DND-41 (cell line): Measurements from ENCODE around the gene USP13.

Experiments used
- ATAC-seq: fragments of 200-7000 bp; cut with Tn5 transposase; 3 replicates; pipeline ENCODE4 v1.9.1; 2021; ENCODE audit warnings: low read depth; ENCODE audit not compliant: insufficient read depth
- DNase-seq: peaks from one replicate; pipeline ENCODE4 v3.0.0-alpha.2; 2020
- H2AFZ ChIP-seq: 2 replicates; pipeline ENCODE4 v1.6.0; 2012; ENCODE audit warnings: low read depth, low read length
- H3K27ac ChIP-seq: 2 replicates; pipeline ENCODE4 v1.5.1; 2012; ENCODE audit warnings: low read length, inconsistent platforms
- H3K27me3 ChIP-seq: fragments of 200-600 bp; sonication (generic); 2 replicates; pipeline ENCODE4 v1.6.0; 2012; ENCODE audit warnings: low read length, mild to moderate bottlenecking, inconsistent platforms; ENCODE audit not compliant: insufficient read depth, poor library complexity
- H3K36me3 ChIP-seq: 2 replicates; pipeline ENCODE4 v1.5.1; 2012; ENCODE audit warnings: low read length, inconsistent platforms; ENCODE audit not compliant: insufficient read depth
- H3K4me1 ChIP-seq: 2 replicates; pipeline ENCODE4 v1.5.1; 2012; ENCODE audit warnings: mild to moderate bottlenecking, low read length; ENCODE audit not compliant: insufficient read depth
- H3K4me2 ChIP-seq: 2 replicates; pipeline ENCODE4 v1.6.0; 2012; ENCODE audit warnings: mild to moderate bottlenecking, moderate library complexity, low read length, inconsistent platforms; ENCODE audit not compliant: insufficient read depth
- H3K4me3 ChIP-seq, 2 experiments: fragments of 200-600 bp in 1 of 2; shearing (Covaris generic) in 1 of 2; 2 replicates each; pipeline ENCODE4 v1.5.1; 2012 to 2016; ENCODE audit warnings: inconsistent platforms in 2 of 2, low read length in 2 of 2, mild to moderate bottlenecking in 2 of 2, low read depth in 1 of 2, moderate library complexity in 1 of 2
- H3K79me2 ChIP-seq: 2 replicates; pipeline ENCODE4 v1.6.0; 2012; ENCODE audit warnings: low read length, inconsistent platforms; ENCODE audit not compliant: insufficient read depth
- H3K9ac ChIP-seq: 2 replicates; pipeline ENCODE4 v1.6.0; 2012; ENCODE audit warnings: low read depth, mild to moderate bottlenecking, inconsistent platforms, low read length, moderate library complexity
- H3K9me3 ChIP-seq: 2 replicates; pipeline ENCODE4 v1.5.1; 2012; ENCODE audit warnings: low read length, moderate library complexity, mild to moderate bottlenecking, inconsistent platforms; ENCODE audit not compliant: insufficient read depth, severe bottlenecking
- H4K20me1 ChIP-seq: 2 replicates; pipeline ENCODE4 v1.6.0; 2012; ENCODE audit warnings: low read length; ENCODE audit not compliant: insufficient read depth
- EZH2 ChIP-seq: IDR thresholded peaks from 3 replicates; pipeline ENCODE4 v1.6.1; 2012; ENCODE audit warnings: borderline replicate concordance, low read depth, mild to moderate bottlenecking, moderate library complexity, low read length, inconsistent platforms; ENCODE audit not compliant: severe bottlenecking
- TF ChIP-seq, protein P1 (sequence below): IDR thresholded peaks from 2 replicates; pipeline ENCODE4 v1.5.1; 2012; ENCODE audit warnings: borderline replicate concordance, low read length, moderate library complexity, mild to moderate bottlenecking; ENCODE audit not compliant: poor library complexity, severe bottlenecking; ENCODE audit errors: extremely low read depth

The USP13 gene

DNA sequence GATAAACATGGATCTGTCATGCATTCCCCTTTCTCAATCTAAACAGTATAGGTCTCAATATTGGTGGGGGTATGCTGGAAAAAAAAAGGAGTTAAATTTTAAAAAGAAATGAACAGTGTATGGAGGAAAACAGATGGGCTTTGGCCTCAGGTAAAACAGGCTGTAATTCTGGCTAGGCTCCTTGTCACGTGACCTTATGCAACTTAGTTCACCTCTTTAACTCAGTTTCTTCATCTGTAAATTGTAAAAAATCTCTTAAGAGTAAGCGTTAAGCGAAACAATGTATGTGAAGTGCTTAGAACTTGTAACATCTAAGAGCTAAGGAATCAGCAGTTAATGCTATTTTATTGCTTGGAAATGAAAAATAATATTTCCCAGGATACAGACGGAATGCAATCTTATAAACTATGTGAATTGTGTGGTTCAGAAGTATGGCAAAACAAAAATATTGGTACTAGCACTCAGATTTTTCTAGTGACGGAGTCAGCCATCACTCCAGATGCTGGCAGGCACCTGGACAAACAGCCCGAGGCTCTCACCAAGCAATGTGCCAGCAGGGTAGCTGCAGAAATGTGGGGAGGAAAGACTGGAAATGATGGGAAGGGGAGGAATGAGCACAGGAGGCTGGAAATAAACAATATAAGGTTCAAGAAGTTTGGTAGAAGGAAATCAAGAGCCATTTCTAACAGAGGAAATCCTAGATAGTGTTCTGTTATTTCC is 172.8 kb downstream of the USP13 start:
- no peak for DNase-seq
- H3K4me3 ChIP-seq: no peak overlapping the region
- no peak overlapping the region for H2AFZ ChIP-seq

DNA sequence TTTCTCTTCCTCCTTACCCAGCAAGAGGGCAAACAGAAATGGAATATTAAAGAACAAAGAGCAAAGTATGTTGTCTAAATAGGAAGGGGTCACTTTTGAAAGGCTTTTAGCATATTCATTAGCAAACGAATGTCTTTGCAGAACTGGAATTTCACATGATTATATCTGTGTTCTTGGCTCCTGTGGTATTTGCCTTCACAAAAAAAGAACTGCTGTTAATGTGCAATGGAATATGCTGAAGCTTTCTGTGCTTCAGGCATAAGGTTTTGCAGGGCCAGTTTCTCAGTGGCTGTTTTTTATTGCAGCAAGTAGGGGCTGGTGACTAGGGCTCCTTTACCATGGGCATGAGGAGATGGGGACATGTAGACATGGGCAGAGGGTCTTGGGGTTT is 173.4 kb downstream of the USP13 start:
- Histone ChIP-seq H4K20me1 (no peaks in the 10 kb centered on the region), H3K27ac (no peak overlapping the region), H3K79me2 (no peaks in the 10 kb centered on the region), H3K4me1 (no peaks in the 10 kb centered on the region), H3K9me3 (no peaks in the 10 kb centered on the region), H3K36me3 (peaks cover 58% of the 10 kb centered on the region), H3K4me2 (no peak overlapping the region), H2AFZ (no peak overlapping the region), H3K9ac (no peak overlapping the region), H3K27me3 (no peaks in the 10 kb centered on the region), H3K4me3 (no peak overlapping the region)
- DNase-seq (no peak), ATAC-seq (no peak)
- TF ChIP-seq, protein P1, sequence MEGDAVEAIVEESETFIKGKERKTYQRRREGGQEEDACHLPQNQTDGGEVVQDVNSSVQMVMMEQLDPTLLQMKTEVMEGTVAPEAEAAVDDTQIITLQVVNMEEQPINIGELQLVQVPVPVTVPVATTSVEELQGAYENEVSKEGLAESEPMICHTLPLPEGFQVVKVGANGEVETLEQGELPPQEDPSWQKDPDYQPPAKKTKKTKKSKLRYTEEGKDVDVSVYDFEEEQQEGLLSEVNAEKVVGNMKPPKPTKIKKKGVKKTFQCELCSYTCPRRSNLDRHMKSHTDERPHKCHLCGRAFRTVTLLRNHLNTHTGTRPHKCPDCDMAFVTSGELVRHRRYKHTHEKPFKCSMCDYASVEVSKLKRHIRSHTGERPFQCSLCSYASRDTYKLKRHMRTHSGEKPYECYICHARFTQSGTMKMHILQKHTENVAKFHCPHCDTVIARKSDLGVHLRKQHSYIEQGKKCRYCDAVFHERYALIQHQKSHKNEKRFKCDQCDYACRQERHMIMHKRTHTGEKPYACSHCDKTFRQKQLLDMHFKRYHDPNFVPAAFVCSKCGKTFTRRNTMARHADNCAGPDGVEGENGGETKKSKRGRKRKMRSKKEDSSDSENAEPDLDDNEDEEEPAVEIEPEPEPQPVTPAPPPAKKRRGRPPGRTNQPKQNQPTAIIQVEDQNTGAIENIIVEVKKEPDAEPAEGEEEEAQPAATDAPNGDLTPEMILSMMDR: no peak
- TF ChIP-seq EZH2: no peak

More for the DNA sequence above, 172.8 kb downstream of the USP13 start:
- Histone ChIP-seq H4K20me1 (no peaks in the 10 kb centered on the region), H3K4me2 (no peak overlapping the region), H3K36me3 (peaks cover 60% of the 10 kb centered on the region), H3K27me3 (no peaks in the 10 kb centered on the region), H3K9ac (no peak overlapping the region), H3K9me3 (no peaks in the 10 kb centered on the region), H3K79me2 (no peaks in the 10 kb centered on the region), H3K4me1 (no peaks in the 10 kb centered on the region), H3K27ac (no peak overlapping the region)
- no peak for TF ChIP-seq EZH2
- TF ChIP-seq, protein P1: no peak
- ATAC-seq: no peak

DNA sequence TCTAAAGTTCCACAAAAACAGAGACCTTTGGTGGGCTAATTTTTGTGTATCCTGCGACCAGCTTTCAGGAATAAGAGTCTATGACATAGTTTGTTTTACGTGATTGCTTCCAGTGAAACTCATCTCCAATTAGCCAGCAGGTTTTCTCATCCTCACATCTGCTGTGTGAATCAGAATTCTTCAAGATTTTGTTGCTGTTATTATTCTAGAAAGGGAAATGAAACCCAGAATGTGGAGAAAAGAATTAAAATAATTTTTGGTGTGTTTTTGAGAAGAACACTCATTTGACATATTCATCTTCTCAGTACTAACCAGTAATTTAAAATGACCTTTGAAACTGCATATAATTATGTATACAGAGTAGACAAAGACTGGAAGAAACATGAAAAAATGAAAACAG is 175.9 kb downstream of the USP13 start:
- TF ChIP-seq, protein P1: no peak
- no peak for TF ChIP-seq EZH2
- ATAC-seq (no peak), DNase-seq (no peak)
- H3K9ac ChIP-seq: no peak overlapping the region
- H3K4me2 ChIP-seq: no peak overlapping the region
- H3K36me3 ChIP-seq: peaks cover 63% of the 10 kb centered on the region
- H2AFZ ChIP-seq: no peak overlapping the region
- no peak overlapping the region for H3K4me3 ChIP-seq
- no peaks in the 10 kb centered on the region for H3K4me1 ChIP-seq
- no peaks in the 10 kb centered on the region for H3K27me3 ChIP-seq
- no peak overlapping the region for H3K27ac ChIP-seq
- H3K79me2 ChIP-seq: no peaks in the 10 kb centered on the region
- no peaks in the 10 kb centered on the region for H4K20me1 ChIP-seq
- no peaks in the 10 kb centered on the region for H3K9me3 ChIP-seq
